GM21390 (cell line): Measurements from ENCODE around the gene PDE9A.

Experiments
- ATAC-seq: cut with Tn5 transposase; IDR thresholded peaks from one replicate; pipeline ENCODE4 v1.9.1; 2021; ENCODE audit not compliant: unreplicated experiment

PDE9A gene

GRCh38 chr21:42734323-42734971, 81.0 kb downstream of the PDE9A start:
- no peak for ATAC-seq

- ATAC-seq, result no peak
These were observed 81.6 kb downstream of the PDE9A start for GRCh38 chr21:42735061-42735460.

GRCh38 chr21:42735944-42736343, 82.5 kb downstream of the PDE9A start:
- no peak for ATAC-seq

GRCh38 chr21:42736646-42737350, 83.4 kb downstream of the PDE9A start:
- ATAC-seq, result no peak

GRCh38 chr21:42737951-42738590, 84.7 kb downstream of the PDE9A start:
- ATAC-seq, result no peak

GRCh38 chr21:42739061-42739931, 85.9 kb downstream of the PDE9A start:
- no peak for ATAC-seq

GRCh38 chr21:42740405-42740909, 87.0 kb downstream of the PDE9A start:
- no peak for ATAC-seq

- no peak for ATAC-seq
These were observed 87.6 kb downstream of the PDE9A start for GRCh38 chr21:42741066-42741465.

GRCh38 chr21:42744520-42745445, 91.4 kb downstream of the PDE9A start:
- ATAC-seq, result no peak

- ATAC-seq, result no peak
These were observed 92.3 kb downstream of the PDE9A start for GRCh38 chr21:42745511-42746239.

- ATAC-seq, result no peak
These were observed 92.8 kb downstream of the PDE9A start for GRCh38 chr21:42746240-42746592.

GRCh38 chr21:42746593-42747275, 93.3 kb downstream of the PDE9A start:
- ATAC-seq, result no peak

- no peak for ATAC-seq
These were observed 93.9 kb downstream of the PDE9A start for GRCh38 chr21:42747276-42747701.

GRCh38 chr21:42747746-42748351, 94.4 kb downstream of the PDE9A start:
- ATAC-seq, result no peak

GRCh38 chr21:42748620-42749176, 95.3 kb downstream of the PDE9A start:
- ATAC-seq, result no peak

GRCh38 chr21:42750737-42751530, 97.5 kb downstream of the PDE9A start:
- ATAC-seq, result no peak

- no peak for ATAC-seq
These were observed 98.4 kb downstream of the PDE9A start for GRCh38 chr21:42751866-42752265.
